ENCODE measurements around the gene GLCCI1.

GLCCI1 gene

GRCh38 chr7:7969306-7970236 is 975 bp downstream of the GLCCI1 start:
- peaks cover 49% of the 10 kb centered on the region for H4K20me1 ChIP-seq (ENCODE audit: insufficient read depth, low read length, poor library complexity, severe bottlenecking)
- 0 out of 2 replicates have a peak overlapping the region, but pooled peaks have one; percentile 29 for H2AFZ ChIP-seq (ENCODE audit: low read length)
- H3K4me2 ChIP-seq (ENCODE audit: low read depth, low read length, poor library complexity, severe bottlenecking): peak overlapping the region; percentile 97
- peaks cover 59% of the 10 kb centered on the region for H3K79me2 ChIP-seq (ENCODE audit: insufficient read depth, low read length)
- no peaks in the 10 kb centered on the region for H3K36me3 ChIP-seq (ENCODE audit: insufficient read depth, low read length)
- peak overlapping the region; percentile 79 for H3K4me3 ChIP-seq (ENCODE audit: low read length, poor library complexity, severe bottlenecking)
- H3K9me2 ChIP-seq (replicated peaks; ENCODE audit: low read depth, low read length): no peaks in the 10 kb centered on the region
- no peaks in the 10 kb centered on the region for H3K9me3 ChIP-seq (ENCODE audit: insufficient read depth, low read depth, low read length)
- H3K4me1 ChIP-seq (ENCODE audit: insufficient read depth, low read length, poor library complexity, severe bottlenecking): peaks cover 39% of the 10 kb centered on the region
- H3F3A ChIP-seq (ENCODE audit: low read depth): no peaks in the 10 kb centered on the region
- TF ChIP-seq CTCF (conservative IDR thresholded peaks at IDR 0.05; ENCODE audit: low read length) (no peak), EZH2phosphoT487 (IDR thresholded peaks at IDR 0.05; ENCODE audit: borderline replicate concordance) (no peak)
- peak overlapping the region; percentile 90 for H3K9ac ChIP-seq (ENCODE audit: low read depth, low read length, poor library complexity, severe bottlenecking)
- H3K27me3 ChIP-seq (ENCODE audit: insufficient read depth, low read length, poor library complexity, severe bottlenecking): no peaks in the 10 kb centered on the region

GRCh38 chr7:7970237-7970530 is 1.6 kb downstream of the GLCCI1 start:
- H3K9me2 ChIP-seq (replicated peaks; ENCODE audit: low read depth, low read length): no peaks in the 10 kb centered on the region
- H3K27me3 ChIP-seq (ENCODE audit: insufficient read depth, low read length, poor library complexity, severe bottlenecking): no peaks in the 10 kb centered on the region
- TF ChIP-seq CTCF (conservative IDR thresholded peaks at IDR 0.05; ENCODE audit: low read length) (no peak), EZH2phosphoT487 (IDR thresholded peaks at IDR 0.05; ENCODE audit: borderline replicate concordance) (no peak)
- no peaks in the 10 kb centered on the region for H3K36me3 ChIP-seq (ENCODE audit: insufficient read depth, low read length)
- H3F3A ChIP-seq (ENCODE audit: low read depth): no peaks in the 10 kb centered on the region
- peaks cover 45% of the 10 kb centered on the region for H3K4me1 ChIP-seq (ENCODE audit: insufficient read depth, low read length, poor library complexity, severe bottlenecking)
- peak overlapping the region; percentile 79 for H3K4me3 ChIP-seq (ENCODE audit: low read length, poor library complexity, severe bottlenecking)
- no peak overlapping the region for H2AFZ ChIP-seq (ENCODE audit: low read length)
- H3K4me2 ChIP-seq (ENCODE audit: low read depth, low read length, poor library complexity, severe bottlenecking): peak overlapping the region; percentile 97
- H3K79me2 ChIP-seq (ENCODE audit: insufficient read depth, low read length): peaks cover 65% of the 10 kb centered on the region
- peak overlapping the region; percentile 85 for H3K9ac ChIP-seq (ENCODE audit: low read depth, low read length, poor library complexity, severe bottlenecking)
- H4K20me1 ChIP-seq (ENCODE audit: insufficient read depth, low read length, poor library complexity, severe bottlenecking): peaks cover 55% of the 10 kb centered on the region
- no peaks in the 10 kb centered on the region for H3K9me3 ChIP-seq (ENCODE audit: insufficient read depth, low read depth, low read length)

GRCh38 chr7:7970531-7971307 is 2.1 kb downstream of the GLCCI1 start:
- TF ChIP-seq CTCF (conservative IDR thresholded peaks at IDR 0.05; ENCODE audit: low read length): no peak
- TF ChIP-seq EZH2phosphoT487 (IDR thresholded peaks at IDR 0.05; ENCODE audit: borderline replicate concordance): no peak
- H3K36me3 ChIP-seq (ENCODE audit: insufficient read depth, low read length): no peaks in the 10 kb centered on the region
- H3K4me3 ChIP-seq (ENCODE audit: low read length, poor library complexity, severe bottlenecking): peak overlapping the region; percentile 79
- H4K20me1 ChIP-seq (ENCODE audit: insufficient read depth, low read length, poor library complexity, severe bottlenecking): peaks cover 60% of the 10 kb centered on the region
- H3K4me1 ChIP-seq (ENCODE audit: insufficient read depth, low read length, poor library complexity, severe bottlenecking): peaks cover 50% of the 10 kb centered on the region
- H3K9ac ChIP-seq (ENCODE audit: low read depth, low read length, poor library complexity, severe bottlenecking): peak overlapping the region; percentile 85
- H3K9me2 ChIP-seq (replicated peaks; ENCODE audit: low read depth, low read length): no peaks in the 10 kb centered on the region
- no peaks in the 10 kb centered on the region for H3K27me3 ChIP-seq (ENCODE audit: insufficient read depth, low read length, poor library complexity, severe bottlenecking)
- H3K4me2 ChIP-seq (ENCODE audit: low read depth, low read length, poor library complexity, severe bottlenecking): peak overlapping the region; percentile 97
- H3K9me3 ChIP-seq (ENCODE audit: insufficient read depth, low read depth, low read length): no peaks in the 10 kb centered on the region
- H3F3A ChIP-seq (ENCODE audit: low read depth): no peaks in the 10 kb centered on the region
- peaks cover 70% of the 10 kb centered on the region for H3K79me2 ChIP-seq (ENCODE audit: insufficient read depth, low read length)
- H2AFZ ChIP-seq (ENCODE audit: low read length): no peak overlapping the region
